ENCODE data around the gene PPP1R9A. TPM values are rescaled to one million over a fixed set of nuclear protein-coding genes. Genes with fewer than 3 reads are reported as not detected.

The PPP1R9A gene
- total RNA-seq, 1 experiment from 2014 or later: not detected

DNA sequence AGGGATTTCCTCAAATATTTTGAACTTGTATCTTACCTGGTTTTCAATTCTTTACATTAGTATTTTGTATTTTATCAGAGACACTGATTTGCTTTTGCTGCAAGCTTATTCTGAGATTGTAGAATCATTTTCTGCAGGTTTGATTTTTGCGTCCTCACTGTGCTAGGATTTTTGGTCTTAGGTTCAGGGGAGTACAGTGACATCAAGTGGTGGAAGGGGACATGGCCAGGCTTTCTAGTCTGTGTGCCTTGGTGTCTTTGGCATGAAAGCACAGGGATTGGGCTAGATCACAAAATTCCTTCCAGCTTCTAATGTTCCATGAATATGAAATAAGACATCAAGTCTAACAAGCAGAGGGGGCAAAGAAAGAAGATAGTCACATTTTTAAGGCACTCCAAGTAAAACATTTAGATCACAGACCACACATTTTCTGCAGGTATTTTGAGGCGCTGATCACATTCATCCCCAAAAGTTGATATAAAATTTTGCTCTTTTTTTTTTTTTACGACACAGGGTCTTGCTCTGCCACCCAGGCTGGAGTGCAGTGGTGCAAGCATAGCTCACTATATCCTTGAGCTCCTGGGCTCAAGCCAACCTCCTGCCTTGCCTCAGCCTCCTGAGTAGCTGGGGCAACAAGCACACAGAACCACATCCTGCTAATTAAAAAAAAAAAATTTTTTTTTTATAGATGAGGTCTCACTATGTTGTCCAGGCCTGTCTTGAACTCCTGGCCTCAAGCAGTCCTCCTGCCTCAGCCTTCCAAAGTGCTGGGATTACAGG, 292.6 kb downstream of the PPP1R9A start:
- Histone ChIP-seq H3K9me3 (ENCODE audit: low read length) (no peaks in the 10 kb centered on the region), H3K9ac (ENCODE audit: low read length) (no peak overlapping the region), H3K27me3 (ENCODE audit: low read length) (no peaks in the 10 kb centered on the region), H3K9me2 (replicated peaks; ENCODE audit: insufficient read depth, low read length) (no peaks in the 10 kb centered on the region), H3K4me3 (ENCODE audit: low read length) (no peak overlapping the region), H3K36me3 (ENCODE audit: insufficient read depth, low read length) (no peaks in the 10 kb centered on the region), H4K20me1 (ENCODE audit: insufficient read depth, low read depth, low read length) (no peaks in the 10 kb centered on the region), H3K4me1 (ENCODE audit: low read length) (no peaks in the 10 kb centered on the region), H3K27ac (ENCODE audit: low read length) (no peak overlapping the region), H2AFZ (ENCODE audit: low read length) (no peak overlapping the region), H3K4me2 (ENCODE audit: low read depth, low read length, poor library complexity, severe bottlenecking) (no peak overlapping the region), H3K79me2 (ENCODE audit: low read length) (no peaks in the 10 kb centered on the region)
- peak; percentile 61 for DNase-seq

DNA sequence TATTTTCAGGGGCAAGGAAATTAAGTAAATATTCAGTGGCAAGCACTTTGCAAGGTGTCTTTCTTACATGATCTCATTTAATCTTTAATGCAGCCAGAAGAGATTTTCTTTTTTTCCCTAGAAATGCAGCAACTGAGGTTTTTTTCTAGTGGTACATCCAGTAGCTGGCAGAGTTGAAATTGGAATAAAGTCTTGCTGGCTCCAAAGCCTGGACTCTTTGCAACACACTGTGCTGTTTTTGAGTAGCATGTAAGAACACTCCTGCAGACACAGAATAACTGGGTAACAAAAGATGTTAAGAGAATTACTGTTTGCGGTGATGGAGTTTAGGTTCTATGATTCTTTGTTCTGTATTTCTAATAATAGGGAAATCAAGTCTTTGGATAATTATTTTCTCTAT, 293.3 kb downstream of the PPP1R9A start:
- H3K36me3 ChIP-seq (ENCODE audit: insufficient read depth, low read length): no peaks in the 10 kb centered on the region
- no peaks in the 10 kb centered on the region for H3K27me3 ChIP-seq (ENCODE audit: low read length)
- H3K9me3 ChIP-seq (ENCODE audit: low read length): no peaks in the 10 kb centered on the region
- H3K9ac ChIP-seq (ENCODE audit: low read length): no peak overlapping the region
- no peak for DNase-seq
- H4K20me1 ChIP-seq (ENCODE audit: insufficient read depth, low read depth, low read length): no peaks in the 10 kb centered on the region
- H3K4me2 ChIP-seq (ENCODE audit: low read depth, low read length, poor library complexity, severe bottlenecking): no peak overlapping the region
- H3K79me2 ChIP-seq (ENCODE audit: low read length): no peaks in the 10 kb centered on the region
- no peak overlapping the region for H3K27ac ChIP-seq (ENCODE audit: low read length)
- H3K9me2 ChIP-seq (replicated peaks; ENCODE audit: insufficient read depth, low read length): no peaks in the 10 kb centered on the region
- no peak overlapping the region for H2AFZ ChIP-seq (ENCODE audit: low read length)
- no peak overlapping the region for H3K4me3 ChIP-seq (ENCODE audit: low read length)
- H3K4me1 ChIP-seq (ENCODE audit: low read length): no peaks in the 10 kb centered on the region

DNA sequence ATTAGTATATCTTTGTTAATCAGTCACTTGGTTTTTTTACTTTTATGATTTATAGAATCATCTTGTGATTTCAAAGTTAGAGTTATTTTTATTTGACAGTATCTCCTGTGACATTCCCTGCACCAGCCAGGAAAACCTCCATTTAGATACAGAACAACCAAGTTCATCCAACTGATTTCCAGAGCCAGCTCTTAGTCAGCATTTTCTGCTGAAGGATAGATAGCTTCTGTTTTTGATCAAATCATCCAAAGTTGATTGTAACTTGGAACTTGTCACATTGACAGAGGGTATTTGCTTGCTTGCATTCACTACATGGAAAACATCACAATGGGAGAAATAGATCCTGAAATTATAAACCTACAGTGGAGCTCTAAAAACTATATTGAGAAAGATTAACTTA, 294.3 kb downstream of the PPP1R9A start:
- Histone ChIP-seq H2AFZ (ENCODE audit: low read length) (no peak overlapping the region), H3K27ac (ENCODE audit: low read length) (no peak overlapping the region), H3K4me3 (ENCODE audit: low read length) (no peak overlapping the region), H3K4me1 (ENCODE audit: low read length) (no peaks in the 10 kb centered on the region), H3K27me3 (ENCODE audit: low read length) (no peaks in the 10 kb centered on the region), H3K36me3 (ENCODE audit: insufficient read depth, low read length) (no peaks in the 10 kb centered on the region), H3K9ac (ENCODE audit: low read length) (no peak overlapping the region), H3K79me2 (ENCODE audit: low read length) (no peaks in the 10 kb centered on the region), H4K20me1 (ENCODE audit: insufficient read depth, low read depth, low read length) (no peaks in the 10 kb centered on the region), H3K9me3 (ENCODE audit: low read length) (no peaks in the 10 kb centered on the region), H3K9me2 (replicated peaks; ENCODE audit: insufficient read depth, low read length) (no peaks in the 10 kb centered on the region), H3K4me2 (ENCODE audit: low read depth, low read length, poor library complexity, severe bottlenecking) (no peak overlapping the region)
- DNase-seq: no peak

DNA sequence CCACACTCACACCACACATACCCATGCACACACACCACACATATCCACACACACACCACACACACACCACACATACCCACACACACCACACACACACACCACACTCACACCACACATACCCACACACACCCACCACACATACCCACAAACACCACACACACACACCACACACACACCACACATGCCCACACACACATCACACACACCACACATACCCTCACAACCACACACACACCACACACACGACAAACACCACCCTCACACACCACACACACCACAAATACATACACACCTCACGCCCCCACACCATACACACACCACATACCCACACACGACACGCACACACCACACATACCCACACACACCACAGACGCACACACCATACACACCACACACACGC, 297.2 kb downstream of the PPP1R9A start:
- H3K4me3 ChIP-seq (ENCODE audit: low read length): no peak overlapping the region
- no peaks in the 10 kb centered on the region for H4K20me1 ChIP-seq (ENCODE audit: insufficient read depth, low read depth, low read length)
- H3K9ac ChIP-seq (ENCODE audit: low read length): no peak overlapping the region
- DNase-seq: no peak
- H2AFZ ChIP-seq (ENCODE audit: low read length): no peak overlapping the region
- no peak overlapping the region for H3K27ac ChIP-seq (ENCODE audit: low read length)
- no peaks in the 10 kb centered on the region for H3K27me3 ChIP-seq (ENCODE audit: low read length)
- H3K36me3 ChIP-seq (ENCODE audit: insufficient read depth, low read length): no peaks in the 10 kb centered on the region
- no peaks in the 10 kb centered on the region for H3K4me1 ChIP-seq (ENCODE audit: low read length)
- H3K79me2 ChIP-seq (ENCODE audit: low read length): no peaks in the 10 kb centered on the region
- no peaks in the 10 kb centered on the region for H3K9me2 ChIP-seq (replicated peaks; ENCODE audit: insufficient read depth, low read length)
- H3K9me3 ChIP-seq (ENCODE audit: low read length): no peaks in the 10 kb centered on the region
- no peak overlapping the region for H3K4me2 ChIP-seq (ENCODE audit: low read depth, low read length, poor library complexity, severe bottlenecking)

DNA sequence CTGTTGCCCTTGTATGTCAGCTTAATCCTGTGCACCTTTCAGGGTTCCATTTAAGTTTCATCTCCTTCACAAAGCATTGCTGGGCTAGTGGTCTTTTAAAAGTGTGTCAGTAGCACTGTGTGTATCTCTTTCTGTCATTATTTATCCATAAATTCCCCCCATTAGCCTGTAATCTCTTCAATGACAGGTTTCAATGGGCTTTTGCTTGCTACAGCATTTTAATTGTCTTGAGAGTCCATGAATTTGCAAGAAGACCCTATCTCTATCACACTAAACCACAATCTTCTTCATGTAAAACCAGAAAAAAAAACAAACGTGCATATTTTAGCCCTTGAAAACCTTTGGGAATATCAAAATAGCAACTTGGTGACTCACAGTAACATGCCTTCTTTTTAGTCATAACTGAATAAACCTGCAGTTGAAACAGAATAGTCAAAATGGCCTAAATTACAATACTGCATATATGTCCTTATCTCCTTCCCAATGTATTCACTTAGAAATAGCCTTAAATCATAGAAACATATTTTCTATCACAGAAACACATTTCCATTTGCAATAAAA, 298.4 kb downstream of the PPP1R9A start:
- Histone ChIP-seq H3K9ac (ENCODE audit: low read length) (no peak overlapping the region), H3K27ac (ENCODE audit: low read length) (no peak overlapping the region), H3K9me3 (ENCODE audit: low read length) (no peaks in the 10 kb centered on the region), H3K79me2 (ENCODE audit: low read length) (no peaks in the 10 kb centered on the region), H3K27me3 (ENCODE audit: low read length) (no peaks in the 10 kb centered on the region), H3K36me3 (ENCODE audit: insufficient read depth, low read length) (no peaks in the 10 kb centered on the region), H3K4me1 (ENCODE audit: low read length) (no peaks in the 10 kb centered on the region), H2AFZ (ENCODE audit: low read length) (no peak overlapping the region), H4K20me1 (ENCODE audit: insufficient read depth, low read depth, low read length) (no peaks in the 10 kb centered on the region), H3K9me2 (replicated peaks; ENCODE audit: insufficient read depth, low read length) (no peaks in the 10 kb centered on the region), H3K4me3 (ENCODE audit: low read length) (no peak overlapping the region), H3K4me2 (ENCODE audit: low read depth, low read length, poor library complexity, severe bottlenecking) (no peak overlapping the region)
- no peak for DNase-seq

DNA sequence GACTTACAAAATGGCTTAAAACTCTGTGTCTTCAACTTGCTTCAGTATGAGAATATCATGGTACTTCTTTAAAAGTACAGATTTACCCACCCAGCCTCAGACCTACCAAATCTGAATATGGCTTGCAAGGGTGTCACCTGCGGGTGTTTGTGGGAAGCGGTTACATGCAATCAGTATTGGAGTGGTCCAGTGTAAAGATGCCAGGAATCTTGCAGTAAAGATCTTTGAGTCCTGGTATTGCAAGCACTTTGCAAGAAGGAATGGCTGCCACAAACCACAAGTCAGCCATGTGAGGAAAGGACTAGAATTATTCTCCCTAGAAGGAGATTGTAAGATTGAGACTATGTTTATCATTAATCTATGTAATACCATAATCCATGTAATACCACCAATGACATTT, 301.9 kb downstream of the PPP1R9A start:
- Histone ChIP-seq H2AFZ (ENCODE audit: low read length) (no peak overlapping the region), H3K27me3 (ENCODE audit: low read length) (no peaks in the 10 kb centered on the region), H3K4me1 (ENCODE audit: low read length) (no peaks in the 10 kb centered on the region), H3K36me3 (ENCODE audit: insufficient read depth, low read length) (no peaks in the 10 kb centered on the region), H3K9me3 (ENCODE audit: low read length) (no peaks in the 10 kb centered on the region), H3K27ac (ENCODE audit: low read length) (no peak overlapping the region), H3K79me2 (ENCODE audit: low read length) (no peaks in the 10 kb centered on the region), H3K4me3 (ENCODE audit: low read length) (no peak overlapping the region), H3K4me2 (ENCODE audit: low read depth, low read length, poor library complexity, severe bottlenecking) (no peak overlapping the region), H3K9ac (ENCODE audit: low read length) (no peak overlapping the region), H3K9me2 (replicated peaks; ENCODE audit: insufficient read depth, low read length) (no peaks in the 10 kb centered on the region), H4K20me1 (ENCODE audit: insufficient read depth, low read depth, low read length) (no peaks in the 10 kb centered on the region)
- no peak for DNase-seq

DNA sequence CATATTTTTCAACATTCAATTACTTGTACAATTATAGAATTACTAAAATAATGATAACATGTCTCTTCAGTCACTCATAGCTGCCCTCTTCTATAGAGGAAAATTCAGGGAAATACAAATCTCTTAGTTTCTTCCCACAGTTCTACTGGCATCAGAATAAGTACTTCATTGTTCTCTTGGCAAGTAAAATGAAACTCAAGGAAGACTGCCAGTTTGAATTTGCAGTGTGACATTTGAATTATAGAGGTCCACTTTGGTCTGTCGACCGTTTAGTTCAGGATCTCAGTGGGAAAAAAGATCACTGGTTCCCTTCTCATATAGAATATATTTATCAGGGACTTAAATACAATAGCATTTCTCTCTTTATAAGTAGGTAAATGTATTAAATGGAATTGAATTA, 302.4 kb downstream of the PPP1R9A start:
- DNase-seq: no peak
- H3K4me3 ChIP-seq (ENCODE audit: low read length): no peak overlapping the region
- no peak overlapping the region for H3K27ac ChIP-seq (ENCODE audit: low read length)
- H3K4me2 ChIP-seq (ENCODE audit: low read depth, low read length, poor library complexity, severe bottlenecking): no peak overlapping the region
- H3K9me2 ChIP-seq (replicated peaks; ENCODE audit: insufficient read depth, low read length): no peaks in the 10 kb centered on the region
- no peak overlapping the region for H2AFZ ChIP-seq (ENCODE audit: low read length)
- H3K9ac ChIP-seq (ENCODE audit: low read length): no peak overlapping the region
- no peaks in the 10 kb centered on the region for H3K36me3 ChIP-seq (ENCODE audit: insufficient read depth, low read length)
- no peaks in the 10 kb centered on the region for H3K27me3 ChIP-seq (ENCODE audit: low read length)
- no peaks in the 10 kb centered on the region for H3K4me1 ChIP-seq (ENCODE audit: low read length)
- no peaks in the 10 kb centered on the region for H3K79me2 ChIP-seq (ENCODE audit: low read length)
- no peaks in the 10 kb centered on the region for H4K20me1 ChIP-seq (ENCODE audit: insufficient read depth, low read depth, low read length)
- H3K9me3 ChIP-seq (ENCODE audit: low read length): no peaks in the 10 kb centered on the region

DNA sequence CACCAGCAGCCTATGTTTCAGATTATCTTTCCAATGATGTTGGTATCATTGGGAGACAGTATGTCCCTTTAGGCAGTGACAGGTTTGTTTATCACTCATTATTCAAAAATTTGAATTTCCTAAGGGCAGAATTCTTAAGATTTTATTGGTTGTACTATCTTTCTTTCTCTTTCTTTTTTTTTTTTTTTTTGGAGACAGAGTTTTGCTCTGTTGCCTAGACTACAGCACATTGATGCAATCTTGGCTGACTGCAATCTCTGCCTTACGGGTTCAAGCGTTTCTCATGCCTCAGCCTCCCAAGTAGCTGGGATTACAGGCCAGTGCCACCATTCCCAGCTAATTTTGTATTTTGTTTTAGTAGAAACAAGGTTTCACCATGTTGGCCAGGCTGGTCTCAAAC, 305.8 kb downstream of the PPP1R9A start:
- no peaks in the 10 kb centered on the region for H3K9me3 ChIP-seq (ENCODE audit: low read length)
- no peak overlapping the region for H3K27ac ChIP-seq (ENCODE audit: low read length)
- no peak overlapping the region for H3K4me3 ChIP-seq (ENCODE audit: low read length)
- no peaks in the 10 kb centered on the region for H3K27me3 ChIP-seq (ENCODE audit: low read length)
- no peak overlapping the region for H3K9ac ChIP-seq (ENCODE audit: low read length)
- no peaks in the 10 kb centered on the region for H3K9me2 ChIP-seq (replicated peaks; ENCODE audit: insufficient read depth, low read length)
- H3K79me2 ChIP-seq (ENCODE audit: low read length): no peaks in the 10 kb centered on the region
- no peak overlapping the region for H3K4me2 ChIP-seq (ENCODE audit: low read depth, low read length, poor library complexity, severe bottlenecking)
- no peak overlapping the region for H2AFZ ChIP-seq (ENCODE audit: low read length)
- no peaks in the 10 kb centered on the region for H3K4me1 ChIP-seq (ENCODE audit: low read length)
- no peak for DNase-seq
- H4K20me1 ChIP-seq (ENCODE audit: insufficient read depth, low read depth, low read length): no peaks in the 10 kb centered on the region
- no peaks in the 10 kb centered on the region for H3K36me3 ChIP-seq (ENCODE audit: insufficient read depth, low read length)
